NCI-H1436 (cell line): ENCODE data around the gene HIC1.
"Not testable (repeated sequence)": the region's sequence is repeated elsewhere in the genome, so short reads cannot be mapped to it uniquely, and the experiment has no call there.

Source experiments
- DNase-seq: peaks from one replicate; lab custom pipeline; 2025; lab: John Stamatoyannopoulos, UW

HIC1 gene

GRCh38 chr17:2054512-2055291 is at the start of gene HIC1:
TSS of gene HIC1 (plus strand) at chr17:2055103. CDS start at chr17:2056691, 1,588 bp downstream.
- peak; percentile 37 for DNase-seq

- no peak for DNase-seq
Observed at GRCh38 chr17:2008332-2009126, 46.4 kb upstream of the HIC1 start.

- DNase-seq = no peak
Observed at GRCh38 chr17:2009737-2010136, 45.2 kb upstream of the HIC1 start.

- DNase-seq = no peak
Observed at GRCh38 chr17:2011411-2012371, 43.2 kb upstream of the HIC1 start.

- no peak for DNase-seq
Observed at GRCh38 chr17:2012499-2012898, 42.4 kb upstream of the HIC1 start.

- DNase-seq = not testable (repeated sequence)
Observed at GRCh38 chr17:2013220-2013993, 41.5 kb upstream of the HIC1 start.

- DNase-seq = no peak
Observed at GRCh38 chr17:2013994-2014317, 40.9 kb upstream of the HIC1 start.

GRCh38 chr17:2015314-2015713 is 39.6 kb upstream of the HIC1 start:
- DNase-seq = no peak

GRCh38 chr17:2016494-2016893 is 38.4 kb upstream of the HIC1 start:
- no peak for DNase-seq

- DNase-seq = no peak
Observed at GRCh38 chr17:2017274-2017941, 37.5 kb upstream of the HIC1 start.

GRCh38 chr17:2018716-2019510 is 36.0 kb upstream of the HIC1 start:
- no peak for DNase-seq

GRCh38 chr17:2019723-2020122 is 35.2 kb upstream of the HIC1 start:
- no peak for DNase-seq

GRCh38 chr17:2020721-2021120 is 34.2 kb upstream of the HIC1 start:
- no peak for DNase-seq

- DNase-seq = no peak
Observed at GRCh38 chr17:2022647-2023240, 32.2 kb upstream of the HIC1 start.

- no peak for DNase-seq
Observed at GRCh38 chr17:2023256-2023655, 31.6 kb upstream of the HIC1 start.

GRCh38 chr17:2023692-2024571 is 31.0 kb upstream of the HIC1 start:
- peak; percentile 36 for DNase-seq

- DNase-seq = no peak
Observed at GRCh38 chr17:2024572-2025219, 30.2 kb upstream of the HIC1 start.

- peak; percentile 88 for DNase-seq
Observed at GRCh38 chr17:2025220-2025621, 29.7 kb upstream of the HIC1 start, which contains the start of gene RTN4RL1. TSS of gene RTN4RL1 (minus strand) at chr17:2025334. CDS start at chr17:2024865, 469 bp downstream.
